Measurements from ENCODE around the gene ALG14. TPM values are rescaled to one million over a fixed set of nuclear protein-coding genes. Genes with fewer than 3 reads are reported as not detected.
"Not testable (repeated sequence)": the region's sequence is repeated elsewhere in the genome, so short reads cannot be mapped to it uniquely, and the experiment has no call there.

The ALG14 gene
- total RNA-seq, 1 experiment from 2014 or later: 4.4 TPM

DNA sequence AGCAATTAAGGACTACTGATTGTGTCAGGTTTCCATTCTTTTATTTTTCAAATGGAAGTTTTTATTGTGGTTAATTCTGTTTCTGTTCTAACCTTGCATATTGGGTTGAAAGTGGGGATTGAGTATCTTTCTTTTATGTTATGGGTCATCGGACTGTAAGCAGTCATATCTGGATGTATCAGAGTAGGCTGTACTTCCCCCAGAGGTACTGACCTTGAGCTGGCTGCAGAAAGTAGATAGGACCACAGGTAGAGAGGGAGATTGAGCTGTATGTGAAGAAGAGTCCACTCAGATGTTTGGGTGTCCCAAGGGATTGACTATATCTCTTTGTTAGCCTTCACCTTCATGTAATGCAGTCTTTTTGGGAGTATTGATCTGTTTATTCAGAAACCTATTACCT is 20.5 kb upstream of the ALG14 start:
- no peak for DNase-seq
- no peaks in the 10 kb centered on the region for H3K36me3 ChIP-seq
- no peak overlapping the region for H3K4me3 ChIP-seq

GRCh38 chr1:95092891-95093290 is 20.1 kb upstream of the ALG14 start:
- H3K9me3 ChIP-seq, H3K27me3 ChIP-seq, H3K36me3 ChIP-seq, H3K4me3 ChIP-seq: not testable (repeated sequence)
- peak; percentile 2 for DNase-seq

More for the DNA sequence above, 20.5 kb upstream of the ALG14 start:
- no peaks in the 10 kb centered on the region for H3K9me3 ChIP-seq
- H3K27me3 ChIP-seq: no peaks in the 10 kb centered on the region

- not testable (repeated sequence) for H3K27me3 ChIP-seq, H3K9me3 ChIP-seq, H3K36me3 ChIP-seq, H3K4me3 ChIP-seq, DNase-seq
These were observed 18.5 kb upstream of the ALG14 start for GRCh38 chr1:95091290-95091689.

- H3K36me3 ChIP-seq: no peaks in the 10 kb centered on the region
- DNase-seq: no peak
- H3K4me3 ChIP-seq: no peak overlapping the region
- H3K27me3 ChIP-seq: no peaks in the 10 kb centered on the region
- no peaks in the 10 kb centered on the region for H3K9me3 ChIP-seq
These were observed 17.0 kb upstream of the ALG14 start for GRCh38 chr1:95089650-95090287.

- DNase-seq: no peak
- Histone ChIP-seq H3K27me3 (no peaks in the 10 kb centered on the region), H3K9me3 (no peaks in the 10 kb centered on the region), H3K36me3 (no peaks in the 10 kb centered on the region), H3K4me3 (no peak overlapping the region)
These were observed 15.6 kb upstream of the ALG14 start for GRCh38 chr1:95088303-95088702.

GRCh38 chr1:95086949-95087533 is 14.3 kb upstream of the ALG14 start:
- H3K36me3 ChIP-seq: no peaks in the 10 kb centered on the region
- DNase-seq: peak; percentile 68
- H3K4me3 ChIP-seq: no peak overlapping the region
- H3K9me3 ChIP-seq: no peaks in the 10 kb centered on the region
- H3K27me3 ChIP-seq: no peaks in the 10 kb centered on the region

DNA sequence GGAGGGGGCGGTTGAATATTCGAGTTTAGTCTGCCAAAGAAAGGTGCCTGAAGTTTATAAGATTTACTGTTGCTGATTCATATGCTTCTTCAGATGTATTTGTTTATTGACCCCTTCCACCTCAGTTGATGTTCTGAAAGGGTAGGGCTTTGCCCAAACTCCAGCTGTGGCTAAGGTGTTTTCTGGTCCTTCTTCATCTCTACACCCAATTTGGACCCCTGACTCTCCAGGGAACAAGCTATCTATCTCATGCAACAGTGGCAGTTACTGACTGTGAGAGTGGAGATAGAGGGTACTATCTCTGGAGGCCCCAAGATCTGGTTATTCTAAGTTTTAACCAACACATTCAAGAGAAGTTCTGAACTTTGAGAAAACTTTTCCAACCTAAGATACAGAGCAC is 12.6 kb upstream of the ALG14 start:
- Histone ChIP-seq H3K36me3 (no peaks in the 10 kb centered on the region), H3K9me3 (no peaks in the 10 kb centered on the region), H3K27me3 (no peaks in the 10 kb centered on the region), H3K4me3 (no peak overlapping the region)
- DNase-seq: no peak

DNA sequence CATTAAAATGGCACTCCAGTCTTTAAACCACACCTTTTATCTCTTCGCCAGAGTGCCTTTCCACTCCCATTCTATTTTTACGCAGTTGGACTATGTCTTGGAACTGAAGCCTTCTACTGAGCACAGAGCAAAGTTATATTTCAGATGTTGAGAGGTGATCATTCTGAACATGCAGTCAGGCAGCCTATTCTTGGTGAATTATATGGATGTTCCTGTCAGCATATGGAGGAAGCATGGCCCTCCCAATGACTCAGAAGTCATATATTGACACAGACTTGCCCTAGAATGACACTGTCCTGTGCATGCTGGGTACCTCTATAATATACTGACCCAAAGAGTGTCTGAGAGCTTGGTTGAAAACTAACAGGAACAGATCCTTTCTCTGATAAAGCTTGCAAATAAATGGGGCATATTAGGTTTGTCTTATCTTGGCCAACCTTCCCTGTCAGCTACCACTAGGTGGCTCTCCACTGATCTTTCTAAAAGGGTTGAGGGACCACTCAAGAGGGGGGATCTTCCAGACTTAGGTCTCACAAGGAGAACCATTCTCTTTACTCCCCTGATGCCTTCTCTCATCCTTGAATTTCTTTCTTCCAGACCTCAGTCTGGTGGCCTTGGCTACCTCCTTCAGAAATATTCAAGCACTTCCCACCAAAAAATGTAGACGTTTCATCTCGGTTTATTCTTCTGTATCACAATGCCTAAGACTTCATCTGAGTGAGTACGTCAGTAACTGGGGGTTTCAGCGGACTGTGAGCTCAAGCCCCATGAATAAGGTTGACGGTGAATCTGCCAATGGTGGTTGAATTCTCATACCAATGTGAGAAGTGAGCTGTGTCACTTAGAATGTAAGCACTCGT is 11.8 kb upstream of the ALG14 start:
- peak; percentile 5 for DNase-seq
- H3K27me3 ChIP-seq: no peaks in the 10 kb centered on the region
- no peaks in the 10 kb centered on the region for H3K36me3 ChIP-seq
- no peaks in the 10 kb centered on the region for H3K9me3 ChIP-seq
- no peak overlapping the region for H3K4me3 ChIP-seq

DNA sequence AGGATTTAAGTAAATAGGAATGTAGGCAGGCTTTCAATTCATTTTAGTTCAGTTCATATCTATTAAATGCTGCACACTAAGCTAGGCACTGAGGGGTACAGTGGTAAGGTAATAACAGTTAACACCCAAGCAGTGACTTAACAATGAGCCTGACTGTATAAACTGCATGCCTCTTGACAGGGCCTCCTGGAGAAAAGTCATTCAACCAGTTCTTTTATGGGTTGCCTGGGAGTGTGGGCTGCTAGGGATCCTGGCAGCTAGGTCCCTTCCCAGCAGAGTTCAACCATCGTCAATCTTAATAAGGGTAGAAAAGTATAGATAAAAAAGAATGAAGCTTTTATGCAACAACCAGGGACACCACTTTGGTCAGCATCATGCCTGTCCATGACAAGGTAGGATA is 8.1 kb upstream of the ALG14 start:
- Histone ChIP-seq H3K27me3 (peaks cover 6% of the 10 kb centered on the region; the same call in 1 of the 2 replicates), H3K36me3 (no peaks in the 10 kb centered on the region), H3K4me3 (no peak overlapping the region), H3K9me3 (no peaks in the 10 kb centered on the region)
- DNase-seq: no peak

DNA sequence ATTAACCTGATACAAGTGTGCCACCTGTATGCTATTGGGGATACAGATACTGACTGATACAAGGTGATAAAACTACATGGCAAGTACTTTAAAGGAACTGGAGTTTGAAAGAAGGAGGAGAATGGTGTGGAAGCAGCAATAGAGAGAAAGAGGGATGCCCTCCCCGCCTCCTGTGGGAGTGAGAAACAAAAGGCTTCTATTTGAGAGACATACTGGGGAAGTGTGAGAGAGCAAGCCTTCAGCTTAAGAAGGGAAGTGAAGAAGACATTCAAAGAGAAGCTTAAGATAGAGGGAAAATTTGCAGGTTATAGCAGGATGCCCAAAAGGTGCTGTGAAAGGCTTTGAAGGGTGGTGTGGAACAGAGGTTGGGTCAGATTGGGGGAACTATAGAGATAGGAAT is 7.7 kb upstream of the ALG14 start:
- no peaks in the 10 kb centered on the region for H3K9me3 ChIP-seq
- no peak for DNase-seq
- H3K36me3 ChIP-seq: no peaks in the 10 kb centered on the region
- H3K4me3 ChIP-seq: no peak overlapping the region
- H3K27me3 ChIP-seq: peaks cover 6% of the 10 kb centered on the region; the same call in 1 of the 2 replicates

- Histone ChIP-seq H3K27me3 (peaks cover 6% of the 10 kb centered on the region; the same call in 1 of the 2 replicates), H3K9me3 (no peaks in the 10 kb centered on the region), H3K36me3 (peaks cover 2% of the 10 kb centered on the region), H3K4me3 (no peak overlapping the region)
- no peak for DNase-seq
These were observed 3.3 kb upstream of the ALG14 start for GRCh38 chr1:95076034-95076433.

DNA sequence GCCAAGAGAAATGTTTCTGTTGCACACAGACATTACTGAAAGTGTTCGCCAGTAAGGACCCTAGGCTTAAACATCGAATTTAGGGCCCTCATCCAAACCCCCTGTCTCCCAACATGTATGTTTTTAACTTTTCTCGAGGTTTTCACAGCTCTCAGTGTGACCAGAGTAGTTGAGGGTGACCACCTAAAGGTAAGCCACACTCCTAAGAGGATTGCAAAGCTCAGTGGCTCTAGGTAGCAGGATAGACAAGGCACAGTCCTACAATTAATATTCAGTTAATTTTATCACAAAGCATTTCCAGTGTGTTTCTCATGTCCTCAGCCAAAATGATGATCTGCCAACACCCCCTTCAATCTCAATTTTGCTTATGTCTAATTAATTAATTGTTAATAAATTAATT is 695 bp upstream of the ALG14 start:
- Histone ChIP-seq H3K9me3 (no peaks in the 10 kb centered on the region), H3K27me3 (peaks cover 6% of the 10 kb centered on the region; the same call in 1 of the 2 replicates), H3K36me3 (peaks cover 4% of the 10 kb centered on the region), H3K4me3 (peak overlapping the region; percentile 96)
- no peak for DNase-seq

- Histone ChIP-seq H3K27me3 (no peaks in the 10 kb centered on the region), H3K4me3 (peak overlapping the region; percentile 96), H3K36me3 (peaks cover 4% of the 10 kb centered on the region), H3K9me3 (no peaks in the 10 kb centered on the region)
- DNase-seq: no peak
These were observed 634 bp downstream of the ALG14 start for GRCh38 chr1:95072117-95072516.

DNA sequence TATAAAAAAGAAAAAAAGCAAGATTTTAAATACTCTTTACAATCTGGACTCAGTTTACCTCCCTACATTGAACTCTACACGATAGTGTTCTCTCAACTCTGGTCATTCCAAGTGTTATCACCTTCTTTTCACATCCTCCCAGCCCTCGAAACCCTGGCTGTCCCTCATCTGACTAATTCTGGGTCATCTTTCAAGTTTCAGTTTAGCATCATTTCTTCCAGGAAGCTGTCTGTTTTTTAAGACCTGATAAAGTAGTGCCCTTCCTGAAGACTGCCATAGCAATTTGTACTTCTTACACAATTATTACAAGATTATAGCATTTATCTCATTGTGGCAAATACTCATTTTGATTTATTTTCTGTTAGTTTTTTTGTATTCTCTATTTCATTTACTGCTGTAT is 1.2 kb downstream of the ALG14 start:
- Histone ChIP-seq H3K27me3 (no peaks in the 10 kb centered on the region), H3K9me3 (no peaks in the 10 kb centered on the region), H3K36me3 (peaks cover 4% of the 10 kb centered on the region), H3K4me3 (peak overlapping the region; percentile 96)
- no peak for DNase-seq

DNA sequence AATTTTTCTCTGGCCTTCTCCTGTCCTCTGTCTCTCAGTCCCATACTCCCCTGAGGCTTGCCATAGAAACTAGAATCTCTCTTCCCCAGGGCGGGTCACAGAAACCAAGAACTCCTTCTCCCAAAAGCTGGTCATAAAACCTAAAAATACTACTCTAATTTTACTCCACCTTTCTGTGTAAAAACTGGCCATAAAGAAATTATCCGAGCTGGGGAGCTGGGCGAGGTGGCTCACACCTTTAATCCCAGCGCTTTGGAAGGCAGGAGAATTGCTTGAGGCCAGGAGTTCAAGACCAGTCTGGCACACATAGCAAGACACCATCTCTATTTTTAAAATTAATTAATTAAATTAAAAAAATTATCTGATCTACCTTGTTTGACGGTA is 3.0 kb downstream of the ALG14 start:
- DNase-seq: no peak
- Histone ChIP-seq H3K4me3 (no peak overlapping the region), H3K36me3 (peaks cover 6% of the 10 kb centered on the region), H3K9me3 (no peaks in the 10 kb centered on the region), H3K27me3 (no peaks in the 10 kb centered on the region)

DNA sequence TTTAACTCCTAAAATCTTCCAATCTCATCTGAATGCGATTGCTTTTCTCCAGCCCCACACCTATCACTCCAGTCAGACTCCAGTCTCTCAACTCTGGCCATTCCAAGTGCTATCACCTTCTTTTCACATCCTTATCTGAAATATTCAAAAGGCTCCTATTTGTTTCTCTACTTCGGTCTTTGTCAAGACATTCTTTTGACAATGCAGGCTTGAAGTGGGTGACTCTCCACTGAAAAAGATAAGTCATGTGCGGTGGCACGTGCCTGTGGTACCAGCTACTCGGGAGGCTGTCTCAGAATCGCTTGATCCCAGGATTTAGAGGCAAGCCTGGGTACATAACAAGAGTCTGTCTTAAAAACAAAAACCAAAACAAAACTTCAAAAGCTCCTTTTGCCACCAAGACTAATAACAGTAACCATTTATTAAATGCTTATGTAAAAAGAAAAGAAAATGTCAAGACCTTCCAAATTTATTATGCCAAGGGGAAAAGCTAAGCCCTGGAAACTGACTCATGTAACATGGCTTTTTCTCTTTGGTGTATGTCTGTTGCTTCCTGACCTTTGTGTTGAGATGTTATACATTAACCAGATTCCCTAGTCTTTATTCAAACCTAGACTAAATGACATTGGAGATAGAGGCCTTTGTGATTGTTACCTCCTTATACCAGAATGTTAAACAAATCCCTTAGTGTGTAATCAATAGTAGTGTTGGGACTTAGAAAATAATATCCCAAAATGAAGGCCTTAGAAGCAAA is 3.6 kb downstream of the ALG14 start:
- DNase-seq: no peak
- Histone ChIP-seq H3K9me3 (no peaks in the 10 kb centered on the region), H3K4me3 (no peak overlapping the region), H3K36me3 (peaks cover 11% of the 10 kb centered on the region), H3K27me3 (no peaks in the 10 kb centered on the region)

GRCh38 chr1:95067568-95067967 is 5.2 kb downstream of the ALG14 start:
- Histone ChIP-seq H3K9me3 (no peaks in the 10 kb centered on the region), H3K4me3 (no peak overlapping the region), H3K27me3 (no peaks in the 10 kb centered on the region), H3K36me3 (peaks cover 24% of the 10 kb centered on the region)
- DNase-seq: no peak

Measured in MG63 (cell line).